ENCODE measurements around the gene LGI2.
"Not testable (repeated sequence)": the region's sequence is repeated elsewhere in the genome, so short reads cannot be mapped to it uniquely, and the experiment has no call there.

LGI2 gene

GRCh38 chr4:25070545-25070944 lies 39.8 kb upstream of the LGI2 start:
- no peak overlapping the region for H3K4me3 ChIP-seq (ENCODE audit: low read depth in 1 of 2, low read length in 1 of 2)
- peaks cover under 1% of the 10 kb centered on the region for H3K27me3 ChIP-seq
- no peak for TF ChIP-seq CTCF (IDR thresholded peaks at IDR 0.05)
- H3K36me3 ChIP-seq = no peaks in the 10 kb centered on the region
- no peak overlapping the region for H3K27ac ChIP-seq
- no peaks in the 10 kb centered on the region for H3K9me3 ChIP-seq
- no peaks in the 10 kb centered on the region for H3K4me1 ChIP-seq (ENCODE audit: control insufficient read depth in 1 of 2, insufficient read depth in 1 of 2, low read depth in 1 of 2, low read length in 1 of 2)

- Histone ChIP-seq H3K27ac (no peak overlapping the region), H3K4me1 (ENCODE audit: control insufficient read depth in 1 of 2, insufficient read depth in 1 of 2, low read depth in 1 of 2, low read length in 1 of 2) (no peaks in the 10 kb centered on the region), H3K4me3 (ENCODE audit: low read depth in 1 of 2, low read length in 1 of 2) (no peak overlapping the region), H3K9me3 (no peaks in the 10 kb centered on the region), H3K27me3 (no peaks in the 10 kb centered on the region), H3K36me3 (no peaks in the 10 kb centered on the region)
- TF ChIP-seq CTCF (IDR thresholded peaks at IDR 0.05) = no peak
Measured at GRCh38 chr4:25069014-25069413, 38.3 kb upstream of the LGI2 start.

GRCh38 chr4:25068386-25068785 lies 37.6 kb upstream of the LGI2 start:
- TF ChIP-seq CTCF (IDR thresholded peaks at IDR 0.05) = no peak
- H3K27ac ChIP-seq = no peak overlapping the region

GRCh38 chr4:25065932-25066590 lies 35.3 kb upstream of the LGI2 start:
- H3K36me3 ChIP-seq = no peaks in the 10 kb centered on the region
- no peak overlapping the region for H3K27ac ChIP-seq
- H3K9me3 ChIP-seq = no peaks in the 10 kb centered on the region
- H3K4me1 ChIP-seq (ENCODE audit: control insufficient read depth in 1 of 2, insufficient read depth in 1 of 2, low read depth in 1 of 2, low read length in 1 of 2) = no peaks in the 10 kb centered on the region
- TF ChIP-seq CTCF (IDR thresholded peaks at IDR 0.05) = no peak
- no peak overlapping the region for H3K4me3 ChIP-seq (ENCODE audit: low read depth in 1 of 2, low read length in 1 of 2)
- H3K27me3 ChIP-seq = no peaks in the 10 kb centered on the region

More at GRCh38 chr4:25068386-25068785, 37.6 kb upstream of the LGI2 start:
- H3K27me3 ChIP-seq = no peaks in the 10 kb centered on the region
- no peaks in the 10 kb centered on the region for H3K4me1 ChIP-seq (ENCODE audit: control insufficient read depth in 1 of 2, insufficient read depth in 1 of 2, low read depth in 1 of 2, low read length in 1 of 2)
- no peaks in the 10 kb centered on the region for H3K36me3 ChIP-seq
- no peak overlapping the region for H3K4me3 ChIP-seq (ENCODE audit: low read depth in 1 of 2, low read length in 1 of 2)
- H3K9me3 ChIP-seq = no peaks in the 10 kb centered on the region

- no peak for TF ChIP-seq CTCF (IDR thresholded peaks at IDR 0.05)
- Histone ChIP-seq H3K36me3 (no peaks in the 10 kb centered on the region), H3K27ac (no peak overlapping the region), H3K27me3 (no peaks in the 10 kb centered on the region), H3K4me1 (ENCODE audit: control insufficient read depth in 1 of 2, insufficient read depth in 1 of 2, low read depth in 1 of 2, low read length in 1 of 2) (no peaks in the 10 kb centered on the region), H3K4me3 (ENCODE audit: low read depth in 1 of 2, low read length in 1 of 2) (no peak overlapping the region), H3K9me3 (no peaks in the 10 kb centered on the region)
Measured at GRCh38 chr4:25065431-25065858, 34.7 kb upstream of the LGI2 start.

GRCh38 chr4:25064447-25064846 lies 33.7 kb upstream of the LGI2 start:
- not testable (repeated sequence) for H3K27ac ChIP-seq; H3K36me3 ChIP-seq; H3K9me3 ChIP-seq; H3K27me3 ChIP-seq; H3K4me3 ChIP-seq (ENCODE audit: low read depth in 1 of 2, low read length in 1 of 2); H3K4me1 ChIP-seq (ENCODE audit: control insufficient read depth in 1 of 2, insufficient read depth in 1 of 2, low read depth in 1 of 2, low read length in 1 of 2)

Data from neutrophil (primary cell).